T-helper 2 cell (primary cell): ENCODE results near the gene UGT1A3.

Source experiments
- DNase-seq, 5 experiments: peaks; one replicate each; pipeline versions ENCODE4 v3.0.0 to v3.0.0-alpha.2; 2012 to 2022

The UGT1A3 gene

DNA sequence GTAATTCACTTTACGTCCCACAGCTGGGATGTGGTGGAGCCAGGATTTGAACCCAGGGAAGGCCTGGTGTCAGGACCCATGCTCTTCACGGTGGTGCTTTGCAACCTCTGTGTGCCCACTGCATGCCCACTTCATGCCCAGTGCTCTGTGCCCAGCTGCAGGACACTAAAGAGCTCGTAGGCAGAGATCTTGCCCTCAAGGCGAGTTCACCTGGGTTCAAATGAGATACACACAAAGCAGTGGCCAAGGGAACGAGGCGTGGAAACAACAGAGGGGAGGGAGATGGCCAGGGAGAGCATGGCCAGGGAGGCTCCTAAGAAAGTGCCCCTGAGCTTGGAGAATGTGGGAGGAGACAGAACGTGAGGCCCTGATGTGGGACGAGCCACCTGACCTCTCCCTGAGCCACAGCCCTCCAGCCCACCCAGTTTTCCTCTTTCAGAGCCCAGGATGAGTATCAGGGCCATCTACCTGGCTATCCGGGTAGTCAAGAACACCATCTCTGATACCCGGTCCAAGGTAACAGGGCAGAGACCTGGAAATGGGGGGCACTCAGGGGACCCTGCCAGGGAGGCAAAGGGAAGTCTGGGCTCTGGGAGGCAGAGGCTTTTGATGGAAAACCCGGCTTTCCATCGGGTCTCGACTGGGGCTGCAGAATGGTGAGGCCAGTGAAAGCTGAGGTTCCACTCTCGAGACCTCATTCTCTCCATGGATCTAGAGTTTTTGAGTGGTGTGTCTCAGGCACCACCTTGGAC is 69.7 kb downstream of the UGT1A3 start:
- no peak for DNase-seq

GRCh38 chr2:233799087-233799665 is 70.3 kb downstream of the UGT1A3 start:
- DNase-seq, result no peak

GRCh38 chr2:233799716-233800115 is 70.9 kb downstream of the UGT1A3 start:
- no peak for DNase-seq

DNA sequence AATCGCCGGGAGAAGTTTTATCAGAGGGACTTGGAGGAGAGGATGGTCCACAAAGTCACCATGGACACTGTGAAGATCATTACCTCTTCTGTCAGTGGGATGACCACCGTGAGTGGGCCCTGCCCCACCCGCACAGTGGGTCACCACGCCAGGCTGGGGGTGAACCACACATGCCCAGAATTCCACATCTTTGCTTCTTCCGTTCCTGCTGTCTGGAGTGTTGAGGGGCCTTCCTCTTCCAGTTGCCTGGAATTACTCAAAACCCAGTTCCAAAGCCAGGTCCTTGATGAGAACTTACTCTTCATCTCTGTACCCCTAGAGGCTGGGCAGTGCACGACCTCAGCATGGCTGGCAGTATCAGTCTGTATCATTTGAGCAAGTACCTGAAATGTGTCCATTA is 71.4 kb downstream of the UGT1A3 start:
- DNase-seq, result no peak

DNA sequence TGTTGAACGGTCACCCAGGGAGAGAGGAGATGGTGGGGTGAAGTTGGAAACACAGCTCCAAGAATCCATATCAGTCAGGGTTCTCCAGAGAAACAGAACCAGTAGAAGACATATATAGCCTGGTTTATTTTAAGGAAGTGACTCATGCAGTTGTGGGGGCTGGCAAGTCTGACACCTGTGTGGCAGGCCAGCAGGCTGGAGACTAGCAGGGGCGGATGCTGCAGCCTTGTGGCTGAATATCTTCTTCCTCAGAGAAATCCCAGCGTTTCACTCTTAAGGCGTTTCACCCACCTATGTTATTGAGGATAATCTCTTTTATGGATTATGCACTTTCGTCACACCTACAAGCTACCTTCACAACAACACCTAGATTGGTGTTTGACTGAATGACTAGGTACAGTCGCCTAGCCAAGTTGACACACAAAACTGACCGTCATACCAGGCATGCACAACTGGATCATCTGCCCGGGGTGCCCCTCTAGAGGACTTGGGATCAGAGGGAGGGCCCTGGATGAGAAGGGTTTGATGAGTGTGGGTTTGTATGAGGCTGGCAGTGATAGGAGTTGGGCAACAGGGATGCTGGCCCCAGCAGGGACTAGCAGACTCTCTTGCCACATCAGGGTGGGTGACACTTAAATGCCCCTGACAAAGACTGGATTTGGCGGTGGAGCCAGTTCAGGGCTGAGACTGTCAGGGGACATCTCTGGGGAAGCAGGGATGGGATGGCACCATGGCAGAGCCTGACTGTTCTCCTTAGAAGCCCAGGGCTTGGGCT is 72.7 kb downstream of the UGT1A3 start:
- no peak for DNase-seq

DNA sequence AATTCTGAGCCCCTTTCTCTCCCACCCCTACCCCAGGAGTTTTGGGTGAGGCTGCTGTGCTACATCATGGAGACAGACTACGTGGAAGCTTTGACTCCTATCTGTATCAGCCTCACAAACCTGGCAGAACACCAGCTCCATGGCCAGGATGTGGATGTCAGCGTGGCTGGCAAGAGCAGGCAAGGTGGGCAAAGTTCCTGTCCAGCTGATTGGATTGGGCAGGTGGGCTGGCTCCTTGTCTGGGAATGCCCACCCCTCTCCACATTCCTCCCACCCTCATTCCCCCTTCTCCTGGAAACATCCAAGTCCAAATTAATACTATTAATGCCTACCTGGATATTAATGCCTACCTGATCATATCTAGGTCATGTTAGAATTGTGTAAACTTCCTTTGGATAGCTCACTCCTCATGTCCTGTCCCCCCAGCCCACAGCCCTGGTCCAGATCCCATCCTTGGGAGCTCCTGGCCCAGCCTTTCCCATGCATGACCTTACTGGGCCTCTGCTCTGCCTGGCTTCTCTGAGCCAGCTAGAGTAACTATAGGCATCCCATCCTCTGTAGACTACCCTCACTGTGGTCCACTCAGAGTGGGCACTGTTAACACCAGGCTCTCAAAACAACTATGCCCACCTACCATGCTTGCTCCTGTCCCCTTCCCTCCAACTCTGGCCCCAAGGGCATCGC is 73.4 kb downstream of the UGT1A3 start:
- no peak for DNase-seq

DNA sequence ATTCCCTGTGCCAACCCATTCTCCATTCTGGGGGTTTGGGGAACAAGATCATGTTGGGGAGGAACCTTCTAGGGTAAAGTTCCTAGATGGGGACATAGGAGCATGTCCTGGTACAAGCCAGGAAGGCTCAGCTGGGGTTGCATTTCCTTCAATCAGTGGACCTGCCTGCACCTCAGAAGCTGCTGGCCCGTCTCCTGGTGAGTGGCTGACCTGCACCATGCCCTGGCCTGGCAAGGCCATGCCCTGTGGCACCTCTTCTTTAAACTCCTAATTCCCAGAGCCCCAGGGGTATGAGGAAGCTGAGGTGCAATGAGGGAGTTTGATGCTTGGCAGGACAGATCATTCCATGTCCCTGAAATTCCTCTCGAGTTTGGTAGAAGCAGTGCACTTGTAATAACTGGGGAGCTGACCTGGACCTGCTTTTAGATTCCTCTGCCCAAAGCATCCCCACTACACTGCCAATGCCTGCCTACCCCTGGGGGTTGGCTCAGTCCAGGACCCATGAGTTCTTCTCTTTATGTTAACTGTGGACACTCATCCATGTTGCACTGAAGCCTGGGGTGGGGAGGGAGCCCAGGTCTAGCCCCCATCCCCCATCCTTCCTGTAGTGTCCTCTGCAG is 74.6 kb downstream of the UGT1A3 start:
- DNase-seq, result no peak

DNA sequence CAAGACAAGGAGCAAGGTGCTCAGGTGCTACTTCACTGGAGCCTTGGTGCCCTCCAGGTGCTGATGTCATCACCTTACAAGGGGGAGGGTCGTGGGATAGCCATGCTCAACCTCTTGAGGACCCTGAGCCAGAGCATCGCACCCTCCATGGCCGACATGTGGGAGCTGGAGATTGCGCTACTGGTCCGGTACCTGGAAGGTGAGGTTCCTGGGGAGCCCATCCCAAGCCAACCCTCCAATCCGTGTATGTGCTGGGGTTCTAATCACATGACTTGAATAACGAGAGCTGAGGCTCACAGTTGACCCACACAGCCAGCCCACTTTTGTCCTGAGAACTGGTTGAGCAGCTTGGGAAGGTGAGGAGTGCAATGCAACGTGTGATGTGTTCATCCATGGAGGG is 75.2 kb downstream of the UGT1A3 start:
- DNase-seq, result no peak

GRCh38 chr2:233807215-233807865 is 78.5 kb downstream of the UGT1A3 start:
- DNase-seq, result no peak

DNA sequence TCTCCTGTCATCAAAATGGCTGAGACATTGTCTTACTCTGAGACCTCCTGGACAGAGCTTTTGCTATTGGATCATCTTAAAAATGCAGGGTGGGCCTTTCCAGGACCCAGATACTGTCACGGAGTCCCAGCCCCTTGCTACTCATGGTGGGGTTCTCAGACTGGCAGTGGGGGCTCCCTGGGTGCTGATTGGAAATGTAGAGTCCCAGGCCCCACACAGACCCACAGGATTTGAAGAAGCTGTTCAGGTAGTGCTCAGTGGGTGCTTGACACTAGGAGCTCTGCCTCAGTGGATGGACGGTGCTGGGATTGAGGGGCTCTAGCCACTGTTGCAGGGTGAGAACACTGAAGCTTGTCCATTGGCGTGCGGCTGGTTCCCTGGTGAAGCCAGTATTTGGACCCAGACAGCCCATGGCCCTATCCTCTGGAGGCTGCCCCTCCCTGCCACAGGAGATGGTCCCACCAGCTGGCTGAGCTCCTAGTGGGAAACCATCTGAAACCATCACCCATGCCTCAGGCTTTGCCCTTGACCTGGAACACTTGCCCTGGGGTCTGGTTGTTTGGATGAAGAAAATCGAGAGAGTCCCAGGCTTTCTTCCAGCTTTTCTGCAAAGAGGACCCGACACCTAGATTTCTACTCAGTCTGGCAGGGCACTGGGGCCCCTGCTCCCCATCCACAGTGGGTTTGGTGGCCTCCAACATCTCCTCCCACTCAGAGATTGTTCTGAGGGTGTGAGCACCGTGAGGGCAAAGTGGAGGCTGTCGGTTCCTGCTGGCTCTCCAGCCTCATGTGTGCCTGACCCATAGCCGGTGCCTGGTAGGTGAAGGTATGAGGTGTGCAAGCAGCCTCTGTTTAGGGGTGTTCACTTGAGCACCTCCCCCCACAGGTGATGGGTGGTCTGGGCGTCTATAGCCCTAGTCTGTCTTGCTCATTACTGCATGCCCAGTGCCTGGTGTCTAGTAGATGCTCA is 79.4 kb downstream of the UGT1A3 start:
- DNase-seq, result no peak

- DNase-seq, result no peak
These were observed 81.5 kb downstream of the UGT1A3 start for GRCh38 chr2:233810385-233810784.

DNA sequence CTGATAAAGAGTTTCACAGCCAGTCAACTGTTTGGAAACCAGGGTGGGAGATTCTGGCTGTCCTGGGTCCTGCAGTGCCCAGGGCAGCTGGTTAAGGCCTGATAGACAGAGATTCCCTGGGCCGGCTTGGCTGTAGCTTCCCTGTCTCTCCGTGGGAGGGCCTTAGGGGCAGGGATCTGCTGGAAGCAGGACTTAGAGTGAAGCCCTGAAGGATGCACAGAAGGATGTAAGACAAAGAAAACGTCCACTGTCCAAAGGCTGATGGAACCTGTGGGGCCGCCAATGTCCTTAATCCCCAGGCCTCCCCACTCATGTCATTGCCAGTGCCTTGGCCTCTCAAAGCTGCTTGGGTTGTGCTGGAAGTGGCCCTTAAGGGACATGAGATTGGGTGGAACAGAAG is 82.2 kb downstream of the UGT1A3 start:
- DNase-seq, result no peak

GRCh38 chr2:233811732-233812131 is 82.9 kb downstream of the UGT1A3 start:
- no peak for DNase-seq

GRCh38 chr2:233813236-233814055 is 84.6 kb downstream of the UGT1A3 start:
- DNase-seq, result no peak

DNA sequence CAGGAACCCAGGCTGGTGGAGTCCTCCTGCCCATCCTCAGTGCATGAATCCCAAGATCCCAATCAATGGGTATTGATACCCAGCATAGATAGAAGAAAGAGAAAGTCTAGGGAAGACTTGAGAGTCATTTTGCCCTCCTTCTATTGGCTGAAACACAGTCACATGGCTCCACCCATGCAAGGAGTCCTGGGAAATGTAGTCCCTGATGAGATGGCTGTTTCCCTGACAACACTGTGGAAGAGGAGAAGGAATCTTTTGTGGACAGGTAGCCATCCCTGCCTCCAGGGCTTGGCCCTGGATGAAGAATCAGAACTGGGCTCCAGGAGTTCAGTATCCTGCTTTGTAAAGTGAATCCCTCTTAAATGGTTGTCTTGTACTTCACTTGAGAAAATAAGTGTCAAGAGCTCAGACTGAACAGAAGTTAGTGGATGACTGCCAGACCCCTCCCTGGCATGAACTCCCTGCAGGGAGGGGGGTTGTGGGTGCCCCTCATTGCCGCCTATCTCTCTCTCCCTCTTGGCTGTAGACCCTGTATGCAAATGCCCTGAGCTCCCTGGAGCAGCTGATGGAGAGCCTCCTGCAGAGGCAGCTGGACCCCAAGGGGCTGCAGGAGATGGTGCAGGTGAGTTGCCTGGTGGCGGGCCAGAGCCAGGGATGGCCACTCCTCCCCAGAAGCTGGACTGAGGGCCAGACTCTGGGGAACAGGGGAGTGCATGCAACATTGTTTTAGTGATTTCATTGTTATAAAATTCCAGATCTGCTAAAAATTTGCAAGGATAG is 85.4 kb downstream of the UGT1A3 start:
- no peak for DNase-seq

DNA sequence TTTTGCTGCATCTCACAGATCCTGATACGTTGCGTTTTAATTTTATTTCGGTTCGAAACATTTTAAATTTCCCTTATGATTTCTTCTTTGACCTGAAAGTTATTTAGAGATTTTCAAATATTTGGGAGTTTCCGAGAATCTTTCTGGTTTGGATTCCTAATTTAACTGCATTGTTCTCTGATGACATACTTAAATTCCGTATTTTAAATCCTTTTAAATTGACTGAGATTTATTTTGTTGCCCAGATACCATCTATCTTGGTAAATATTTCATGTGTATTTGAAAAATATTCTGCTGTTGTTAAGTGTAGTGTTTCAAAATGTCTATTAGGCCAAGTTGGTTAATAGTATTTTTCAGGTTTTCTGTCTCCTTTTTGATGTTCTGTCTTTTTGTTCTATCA is 87.0 kb downstream of the UGT1A3 start:
- no peak for DNase-seq

- no peak for DNase-seq
These were observed 87.5 kb downstream of the UGT1A3 start for GRCh38 chr2:233816334-233816733.

DNA sequence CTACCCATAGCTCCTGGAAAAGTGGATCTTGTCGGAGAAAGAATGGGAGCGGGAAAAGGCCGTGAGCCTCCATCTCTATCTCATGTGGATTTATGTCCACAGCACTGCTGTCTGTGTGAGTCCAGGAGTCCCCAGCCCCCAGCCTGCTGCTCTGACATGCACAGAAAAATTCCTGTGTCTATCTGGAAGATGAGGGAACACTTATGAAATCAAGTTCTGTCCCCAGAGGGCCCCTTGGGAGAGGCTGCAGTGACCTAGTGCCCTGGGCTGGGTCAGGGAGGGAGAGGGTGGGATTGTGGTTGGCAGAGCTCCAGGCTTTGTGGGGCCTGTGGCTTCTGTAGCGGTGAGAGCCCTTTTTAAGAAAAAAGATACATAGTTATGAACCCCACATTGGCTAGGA is 87.9 kb downstream of the UGT1A3 start:
- no peak for DNase-seq

DNA sequence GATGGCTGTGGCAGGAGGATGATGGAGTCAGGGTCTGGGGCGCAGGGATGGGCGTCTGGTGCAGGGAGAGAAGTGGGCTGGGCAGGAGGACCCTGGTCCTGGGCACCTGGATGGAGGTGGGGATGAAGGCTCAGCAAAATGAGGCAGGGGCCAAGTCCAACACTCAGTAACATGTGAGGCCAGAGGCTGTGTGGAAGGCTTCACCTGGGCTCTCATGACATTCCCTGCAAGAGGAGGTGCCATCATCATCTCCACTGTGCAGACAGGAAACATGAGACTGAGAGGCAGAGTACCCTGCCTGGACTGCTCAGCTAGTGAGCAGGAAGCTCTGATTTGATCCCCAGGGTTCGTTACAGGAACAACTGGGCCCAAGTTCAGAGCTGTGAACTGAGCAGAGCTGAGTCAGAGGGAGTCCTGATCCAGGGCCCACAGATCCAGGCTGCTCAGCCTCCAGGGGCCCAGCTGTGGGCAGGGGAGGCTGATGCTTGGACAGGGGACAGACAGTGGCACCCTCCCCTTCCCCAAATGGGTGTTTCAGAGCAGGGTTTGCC is 88.6 kb downstream of the UGT1A3 start:
- no peak for DNase-seq
